K562 (cell line): Measurements from ENCODE around the gene NAPEPLD. TPM values are rescaled to one million over a fixed set of nuclear protein-coding genes. Genes with fewer than 3 reads are reported as not detected.

Source experiments
- CCAR2 ChIP-seq: fragments of 200-400 bp; formaldehyde crosslinking; IDR thresholded peaks from 2 replicates; pipeline ENCODE4 v1.6.1; 2017; ENCODE audit warnings: mild to moderate bottlenecking, low read depth, low read length
- HDAC1 ChIP-seq, 2 experiments: fragments of 450-650 bp; IDR thresholded peaks; 2 replicates each; pipeline ENCODE4 v1.6.1; 2016 to 2017; ENCODE audit warnings: inconsistent platforms in 1 of 2, mild to moderate bottlenecking in 1 of 2, moderate library complexity in 1 of 2
- HDAC3 ChIP-seq: fragments of 450-650 bp; IDR thresholded peaks from 2 replicates; pipeline ENCODE4 v1.6.1; 2018; ENCODE audit warnings: borderline replicate concordance, mild to moderate bottlenecking, moderate library complexity; ENCODE audit not compliant: partially characterized antibody
- HDGF ChIP-seq: fragments of 450-650 bp; IDR thresholded peaks from 2 replicates; pipeline ENCODE4 v1.6.1; 2016
- RREB1 ChIP-seq: fragments of 250-450 bp; sonication (Bioruptor Pico); IDR thresholded peaks from 2 replicates; pipeline ENCODE4 v1.4.0; 2020
- ZNF707 ChIP-seq: fragments of 250-450 bp; sonication (Bioruptor Pico); conservative IDR thresholded peaks from 2 replicates; pipeline ENCODE4 v1.8.0; 2022; ENCODE audit warnings: inconsistent platforms, mild to moderate bottlenecking, moderate library complexity
- polyA plus RNA-seq, 8 experiments: library from polyadenylated mRNA; depleted of rRNA in 4 of 8; stranded (reverse) in 5 of 8; unstranded in 3 of 8; fragments of >200 nt; fragmentation: Nextera tagmentation in 2 of 8; fragmentation: Illumina TruSeq in 1 of 8; extraction: Ambion mirVana in 2 of 8; extraction: Trizol in 1 of 8; gene quantifications; 2 replicates each; pipeline versions ENCODE4 v1.2.1 to v1.2.3, GENCODE V29; 2011 to 2014; ENCODE audit warnings: inconsistent platforms in 1 of 8, missing spikeins in 1 of 8
- total RNA-seq, 7 experiments: library from RNA; depleted of rRNA in 6 of 7; stranded (reverse); fragments of >200 nt in 6 of 7; fragmentation: Illumina TruSeq in 2 of 7; extraction: Trizol in 2 of 7; gene quantifications; 2 replicates each; pipeline versions ENCODE4 v1.2.1 to v1.2.3, GENCODE V29; 2011 to 2021; ENCODE audit warnings: low replicate concordance in 1 of 7

NAPEPLD gene
- total and polyA plus RNA-seq, 9 of the 15 experiments (the other 6 are each of a cell fraction or from before 2014, with no cell fraction given): 3.2 to 11.0 (median 7.5) TPM

GRCh38 chr7:103150192-103150591, 1.3 kb upstream of the NAPEPLD start (continued):
- TF ChIP-seq HDAC1 (IDR thresholded peaks at IDR 0.05) (no peak; a peak in 1 of 4 replicates), HDGF (no peak), RREB1 (CRISPR knock-in tag) (no peak), HDAC3 (no peak), ZNF707 (CRISPR knock-in tag) (no peak), CCAR2 (no peak)
- TF ChIP-seq, all 486 proteins: peak for 49
